RPMI8226 (cell line): ENCODE measurements around the gene CCDC192.

ENCODE experiments used
- DNase-seq: peaks from one replicate; pipeline ENCODE4 v3.0.0-alpha.2; 2015

Gene CCDC192

GRCh38 chr5:127962491-127962890, 259.3 kb downstream of the CCDC192 start:
- DNase-seq: no peak

GRCh38 chr5:127963233-127963632, 260.0 kb downstream of the CCDC192 start:
- DNase-seq: no peak

GRCh38 chr5:127963931-127964330, 260.7 kb downstream of the CCDC192 start:
- DNase-seq: no peak

- no peak for DNase-seq
These were observed 264.3 kb downstream of the CCDC192 start for GRCh38 chr5:127967323-127967982.

- DNase-seq: no peak
These were observed 264.9 kb downstream of the CCDC192 start for GRCh38 chr5:127967983-127968592.

- DNase-seq: no peak
These were observed 265.8 kb downstream of the CCDC192 start for GRCh38 chr5:127969002-127969401.

- DNase-seq: no peak
These were observed 266.5 kb downstream of the CCDC192 start for GRCh38 chr5:127969651-127970050.

GRCh38 chr5:127970081-127970480, 266.9 kb downstream of the CCDC192 start:
- DNase-seq: no peak

- DNase-seq: no peak
These were observed 267.7 kb downstream of the CCDC192 start for GRCh38 chr5:127970854-127971425.

- no peak for DNase-seq
These were observed 272.8 kb downstream of the CCDC192 start for GRCh38 chr5:127975961-127976360.

GRCh38 chr5:127976525-127976924, 273.3 kb downstream of the CCDC192 start:
- no peak for DNase-seq

GRCh38 chr5:127976991-127977717, 274.0 kb downstream of the CCDC192 start:
- no peak for DNase-seq

GRCh38 chr5:127978738-127979300, 275.6 kb downstream of the CCDC192 start:
- no peak for DNase-seq

- DNase-seq: no peak
These were observed 276.3 kb downstream of the CCDC192 start for GRCh38 chr5:127979475-127979874.

GRCh38 chr5:127980843-127981242, 277.7 kb downstream of the CCDC192 start:
- DNase-seq: no peak

GRCh38 chr5:127981498-127981897, 278.3 kb downstream of the CCDC192 start:
- DNase-seq: no peak

- DNase-seq: no peak
These were observed 282.7 kb downstream of the CCDC192 start for GRCh38 chr5:127985811-127986325.

GRCh38 chr5:127987354-127988145, 284.4 kb downstream of the CCDC192 start:
- DNase-seq: no peak

GRCh38 chr5:127988146-127988760, 285.1 kb downstream of the CCDC192 start:
- DNase-seq: peak; percentile 26
